CD4-positive, alpha-beta T cell treated with Interleukin-1 beta for 1 hour (primary cell): ENCODE results near the gene EIF3I.
A peak's percentile ranks its signal among the peaks of the same experiment; 100 is the strongest.
"Not testable (repeated sequence)": the region's sequence is repeated elsewhere in the genome, so short reads cannot be mapped to it uniquely, and the experiment has no call there.

ENCODE experiments used
- DNase-seq, 2 donors: peaks; one replicate each; pipeline ENCODE4 v3.0.0-alpha.2; 2020 to 2022

EIF3I gene

DNA sequence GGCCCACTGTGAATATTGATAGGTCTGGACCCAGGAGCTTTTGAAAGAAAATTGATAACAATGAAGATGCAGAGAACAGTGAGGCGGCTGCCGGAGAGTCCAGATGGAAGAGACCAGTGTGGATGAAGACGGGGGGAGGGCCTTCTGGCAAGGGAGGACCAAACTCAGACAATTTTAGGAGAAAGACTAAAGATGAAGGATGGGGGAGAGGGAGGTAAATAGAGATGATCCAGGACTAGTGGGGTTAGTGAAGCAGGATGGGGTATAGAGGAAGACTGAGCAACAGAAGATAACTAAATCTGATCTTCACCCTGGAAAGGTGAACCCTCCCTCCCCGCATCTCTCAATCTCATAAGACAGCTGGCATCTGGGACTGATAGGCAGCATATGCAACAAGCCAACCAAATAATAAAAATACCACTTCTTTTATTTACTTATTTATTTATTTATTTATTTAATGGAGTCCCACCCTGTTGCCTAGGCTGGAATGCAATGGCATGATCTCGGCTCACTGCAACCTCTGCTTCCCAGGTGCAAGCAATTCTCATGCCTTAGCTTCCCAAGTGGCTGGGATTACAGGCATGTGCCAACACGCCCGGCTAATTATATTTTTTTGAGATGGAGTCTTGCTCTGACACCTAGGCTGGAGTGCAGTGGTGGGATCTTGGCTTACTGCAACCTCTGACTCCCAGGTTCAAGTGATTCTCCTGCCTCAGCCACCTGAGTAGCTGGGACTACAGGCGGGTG lies 10.5 kb downstream of the EIF3I start:
- no peak for DNase-seq

DNA sequence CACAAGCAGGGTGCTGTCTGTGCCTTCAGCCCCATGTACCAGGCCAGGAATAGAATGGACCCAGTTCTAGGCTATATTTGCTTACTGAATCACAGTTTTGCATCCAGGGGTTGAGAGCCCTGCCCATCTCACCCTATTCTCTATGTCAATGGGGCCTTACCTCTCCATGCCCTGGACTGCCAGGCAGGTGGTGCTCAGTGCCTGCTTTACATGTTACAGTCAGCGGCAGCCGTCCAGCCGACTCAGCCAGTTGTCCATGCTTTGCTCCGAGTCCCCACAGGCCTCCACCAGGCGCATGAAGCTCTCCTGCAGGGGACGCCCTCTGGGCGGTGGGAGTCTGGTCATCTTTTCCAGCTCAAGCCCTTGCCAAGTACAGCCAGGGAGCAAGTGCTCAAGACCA lies 12.6 kb downstream of the EIF3I start:
- no peak for DNase-seq

DNA sequence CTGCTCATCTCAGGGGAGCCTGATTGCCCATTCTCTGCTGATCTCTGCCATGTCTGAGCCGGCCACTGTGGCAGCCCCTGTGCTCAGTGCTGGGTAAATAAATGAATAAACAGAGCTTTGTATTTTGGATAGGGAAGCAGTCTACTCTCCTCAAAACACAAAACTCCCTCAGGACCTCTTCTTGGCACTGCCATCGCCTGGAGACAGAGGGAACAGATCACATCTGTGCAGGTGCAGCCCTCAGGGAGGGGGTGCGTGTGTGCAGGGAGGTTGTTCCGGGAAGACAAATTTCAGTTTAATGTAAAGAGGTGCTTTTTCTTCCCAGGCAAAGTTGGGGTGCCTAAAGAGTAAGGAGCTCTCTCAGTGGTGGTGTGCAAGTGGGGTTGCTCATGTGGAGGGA lies 17.1 kb downstream of the EIF3I start:
- no peak for DNase-seq

DNA sequence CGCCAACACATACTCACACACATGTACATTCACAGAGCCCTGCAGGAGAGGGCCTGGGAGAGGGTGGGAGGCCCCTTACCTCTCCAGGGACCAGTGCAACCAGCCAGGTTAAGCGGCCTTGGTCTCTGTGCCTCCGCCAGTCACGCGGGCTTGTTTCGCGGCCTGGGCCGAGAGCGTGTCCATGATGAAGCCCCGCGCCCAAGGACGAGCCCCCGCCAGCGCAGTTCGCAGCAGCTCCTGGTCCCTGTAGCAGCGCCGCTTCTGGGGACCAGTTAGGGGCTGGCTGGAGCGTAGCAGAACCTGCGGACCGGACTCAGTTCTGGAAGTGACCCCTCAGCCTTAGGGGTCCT lies 17.6 kb downstream of the EIF3I start:
- no peak for DNase-seq

DNA sequence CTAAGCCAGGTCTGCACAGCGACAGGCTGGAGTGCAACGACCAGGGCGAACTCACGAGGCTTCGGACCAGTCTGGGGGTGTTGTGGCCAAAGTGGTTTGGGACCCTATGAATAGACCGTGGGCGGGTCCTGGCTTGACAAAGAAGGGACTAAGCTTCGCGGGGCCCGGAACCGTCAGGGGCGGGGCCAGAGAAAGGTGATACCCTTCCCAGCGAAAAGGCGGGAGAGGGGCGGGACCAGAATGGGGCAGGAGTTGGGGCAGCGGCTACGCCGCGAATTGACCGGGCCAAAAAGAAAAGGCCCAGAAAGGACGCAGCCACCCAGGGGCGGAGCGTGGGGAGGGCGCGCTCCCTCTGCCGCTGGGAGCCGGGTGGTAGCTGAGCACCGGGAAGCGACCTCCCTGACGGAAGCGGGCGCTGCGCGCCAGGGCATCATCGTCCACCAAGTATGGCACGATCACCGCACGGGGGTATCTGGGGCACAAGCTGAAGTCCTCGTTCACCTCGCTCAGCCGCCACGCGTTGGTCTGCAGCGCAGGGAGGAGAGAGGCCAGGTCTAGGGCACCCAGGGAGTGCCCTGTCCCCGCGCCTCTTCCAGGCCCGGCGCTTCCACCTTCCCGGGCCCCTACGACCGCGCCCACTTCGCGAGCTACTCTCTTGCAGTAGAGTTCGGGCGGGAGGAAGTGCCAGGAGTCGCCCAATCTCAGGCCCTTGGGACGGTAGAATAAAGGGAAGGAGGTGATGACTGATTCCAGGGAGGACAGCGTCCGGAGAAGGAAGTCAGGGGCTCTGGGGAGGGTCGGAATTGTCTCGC lies 18.1 kb downstream of the EIF3I start:
- peak; percentile 61 to 66 for DNase-seq

DNA sequence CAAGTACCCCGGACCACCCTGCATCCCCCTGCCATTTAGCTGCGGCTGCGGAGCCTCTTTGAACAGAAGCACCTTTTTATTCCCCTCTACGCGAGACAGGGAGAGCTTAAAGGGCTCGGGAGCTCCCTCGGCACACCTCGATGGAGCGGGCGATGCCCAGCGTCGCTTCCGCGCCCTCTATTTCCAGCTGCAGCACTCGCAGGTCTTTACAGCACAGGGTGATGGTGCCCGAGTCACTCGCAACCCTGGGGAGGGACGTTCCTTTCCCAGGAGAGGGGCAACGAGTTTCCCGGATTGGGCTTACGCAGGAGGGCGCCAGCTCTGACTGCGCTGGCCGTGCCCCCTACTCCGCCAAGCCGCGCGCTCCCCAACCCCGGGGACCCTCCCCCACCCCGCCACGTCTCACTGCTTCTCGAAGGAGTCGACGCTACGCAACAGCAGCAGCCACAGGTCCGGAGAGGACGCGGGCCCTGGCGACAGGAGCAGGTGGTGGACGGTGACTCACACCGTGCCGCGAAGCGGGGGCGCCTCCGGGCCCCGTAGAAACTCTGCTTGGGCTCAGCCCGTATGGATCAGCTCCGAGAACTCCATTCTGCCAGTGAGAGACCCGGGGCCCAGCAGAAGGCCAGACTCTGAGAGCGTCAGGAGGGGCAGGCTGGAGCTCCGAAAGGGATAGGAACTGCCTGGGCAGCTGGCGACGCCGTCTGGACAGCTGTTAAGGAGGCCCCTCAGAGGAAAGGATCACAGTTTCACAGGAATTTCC lies 19.0 kb downstream of the EIF3I start:
- DNase-seq = peak in 1 of 2 donors; percentile 27

DNA sequence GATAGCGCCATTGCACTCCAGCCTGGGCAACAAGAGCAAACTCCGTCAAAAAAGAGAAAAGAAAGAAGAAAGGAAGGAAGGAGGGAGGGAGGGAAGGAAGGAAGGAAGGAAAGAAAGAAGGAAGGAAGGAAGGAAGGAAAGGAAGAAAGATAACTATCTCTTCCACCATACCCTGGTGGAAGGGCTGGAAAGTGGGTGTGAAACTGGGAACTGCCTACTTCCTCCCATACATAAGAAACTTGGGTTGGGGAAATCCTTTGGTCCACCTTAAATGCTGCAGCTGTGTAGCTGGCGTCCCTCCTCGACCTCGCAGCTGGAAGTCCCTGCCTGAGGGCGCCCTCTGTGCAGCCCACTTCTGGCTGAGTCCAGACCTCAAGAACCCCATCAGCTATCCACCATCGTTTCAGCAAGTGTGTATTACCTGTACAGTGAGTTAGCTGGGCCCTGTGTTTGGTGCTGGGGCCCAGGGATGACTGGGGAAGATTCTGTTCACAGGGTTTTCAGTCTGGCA lies 20.2 kb downstream of the EIF3I start:
- DNase-seq = no peak

DNA sequence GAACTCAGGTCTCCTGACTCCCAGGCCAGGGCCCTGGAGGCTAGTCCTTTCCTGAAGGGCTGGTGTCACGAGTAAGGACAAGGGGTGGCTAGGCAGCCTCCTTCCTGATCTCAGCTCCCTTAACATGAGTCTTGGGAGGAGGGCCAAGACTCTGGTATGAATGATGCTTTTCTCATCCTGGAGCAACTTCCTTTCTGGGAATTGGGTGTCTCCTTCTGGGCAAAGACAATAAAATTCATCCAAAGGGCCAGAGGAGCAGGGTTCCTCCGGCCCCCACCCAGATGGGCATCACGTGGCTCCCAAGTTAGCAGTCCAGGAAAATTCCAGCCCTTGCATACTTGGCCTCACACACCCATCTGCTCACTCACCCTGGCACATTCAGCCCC lies 24.7 kb downstream of the EIF3I start, which contains the start of gene FAM167B:
Gene FAM167B (plus strand): TSS at position 335 of the 386 bp plus-strand sequence. CDS start 200 bp downstream, outside the sequence.
- DNase-seq = no peak

DNA sequence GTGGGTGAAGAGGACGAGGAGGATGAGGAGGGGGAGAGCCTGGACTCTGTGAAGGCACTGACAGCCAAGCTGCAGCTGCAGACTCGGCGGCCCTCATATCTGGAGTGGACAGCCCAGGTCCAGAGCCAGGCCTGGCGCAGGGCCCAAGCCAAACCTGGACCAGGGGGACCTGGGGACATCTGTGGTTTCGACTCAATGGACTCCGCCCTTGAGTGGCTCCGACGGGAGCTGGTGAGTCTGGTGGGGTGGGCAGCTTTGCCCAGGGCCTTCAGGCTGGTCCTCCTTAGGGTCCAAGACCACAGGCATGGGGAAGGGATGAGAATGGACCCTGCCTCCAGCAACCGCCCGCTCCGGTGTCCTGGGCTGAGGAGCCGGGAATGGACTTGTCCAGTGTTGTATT lies 25.2 kb downstream of the EIF3I start:
- no peak for DNase-seq

DNA sequence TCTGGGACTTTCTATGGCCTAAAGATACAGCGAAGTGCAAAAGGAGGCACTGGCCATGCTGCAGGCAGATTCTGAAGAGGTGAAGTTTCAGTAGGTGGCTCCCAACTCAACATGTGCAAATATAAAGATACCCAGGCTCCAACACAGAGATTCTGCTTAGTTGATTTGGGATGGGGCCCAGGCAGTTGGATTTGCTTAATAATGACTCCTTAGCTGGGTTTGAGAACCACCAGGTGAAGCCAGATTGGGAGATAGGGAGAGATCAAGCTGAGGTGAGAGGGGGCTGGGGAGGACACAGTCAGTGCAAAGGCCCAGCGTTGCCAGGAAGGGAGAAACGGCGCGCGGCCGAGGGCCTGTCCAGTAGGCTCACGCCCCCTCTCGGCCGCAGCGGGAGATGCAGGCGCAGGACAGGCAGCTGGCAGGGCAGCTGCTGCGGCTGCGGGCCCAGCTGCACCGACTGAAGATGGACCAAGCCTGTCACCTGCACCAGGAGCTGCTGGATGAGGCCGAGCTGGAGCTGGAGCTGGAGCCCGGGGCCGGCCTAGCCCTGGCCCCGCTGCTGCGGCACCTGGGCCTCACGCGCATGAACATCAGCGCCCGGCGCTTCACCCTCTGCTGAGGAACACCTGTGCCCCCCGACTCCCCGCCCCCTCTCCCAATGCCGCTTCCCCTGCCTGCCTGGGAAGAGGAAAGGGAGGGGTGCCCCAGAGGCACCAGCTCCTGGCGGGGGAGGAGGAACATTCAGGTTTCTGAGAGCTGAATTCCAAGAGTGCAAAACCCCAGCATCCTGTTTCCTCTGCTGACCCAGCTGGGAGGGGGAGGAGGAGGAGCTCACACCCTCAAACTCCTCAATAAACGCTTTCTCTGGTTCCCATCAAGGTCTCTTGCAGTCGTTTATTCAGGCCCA lies 26.0 kb downstream of the EIF3I start:
- DNase-seq = peak; percentile 80 to 82

DNA sequence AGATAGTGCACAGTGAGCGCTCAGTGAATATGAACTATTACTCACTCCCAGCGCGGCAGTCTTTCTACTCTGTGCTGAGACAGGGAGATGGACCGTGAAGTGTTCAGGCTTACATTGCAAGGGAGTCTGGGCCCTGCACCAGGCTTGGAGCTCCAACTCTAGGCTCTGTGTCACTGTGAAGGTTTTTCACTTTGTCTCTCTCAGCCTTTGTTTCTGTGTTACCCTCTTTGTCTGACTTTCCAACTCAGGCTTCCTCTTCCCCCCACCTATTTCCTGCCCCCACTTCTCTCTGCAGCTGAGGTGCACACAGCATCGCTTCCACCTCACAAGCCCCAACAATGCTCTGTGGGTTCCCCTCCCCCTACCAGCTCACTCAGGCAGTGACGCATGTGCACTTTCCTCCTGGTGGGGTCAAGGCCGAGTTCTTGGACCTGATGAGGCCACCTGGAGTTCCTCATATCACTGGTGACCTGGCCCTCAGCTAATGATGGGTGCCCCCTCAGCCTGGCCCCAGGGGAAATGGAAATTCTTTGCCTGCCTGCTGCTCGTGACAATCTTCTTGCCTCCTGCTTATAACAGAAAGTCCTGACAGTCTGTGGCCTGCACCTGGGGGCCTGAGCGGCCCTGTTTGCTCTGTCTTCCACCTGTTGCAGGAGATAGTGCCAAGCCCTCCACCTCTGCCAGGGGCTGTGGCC lies 27.8 kb downstream of the EIF3I start:
- DNase-seq = peak; percentile 87 to 90

DNA sequence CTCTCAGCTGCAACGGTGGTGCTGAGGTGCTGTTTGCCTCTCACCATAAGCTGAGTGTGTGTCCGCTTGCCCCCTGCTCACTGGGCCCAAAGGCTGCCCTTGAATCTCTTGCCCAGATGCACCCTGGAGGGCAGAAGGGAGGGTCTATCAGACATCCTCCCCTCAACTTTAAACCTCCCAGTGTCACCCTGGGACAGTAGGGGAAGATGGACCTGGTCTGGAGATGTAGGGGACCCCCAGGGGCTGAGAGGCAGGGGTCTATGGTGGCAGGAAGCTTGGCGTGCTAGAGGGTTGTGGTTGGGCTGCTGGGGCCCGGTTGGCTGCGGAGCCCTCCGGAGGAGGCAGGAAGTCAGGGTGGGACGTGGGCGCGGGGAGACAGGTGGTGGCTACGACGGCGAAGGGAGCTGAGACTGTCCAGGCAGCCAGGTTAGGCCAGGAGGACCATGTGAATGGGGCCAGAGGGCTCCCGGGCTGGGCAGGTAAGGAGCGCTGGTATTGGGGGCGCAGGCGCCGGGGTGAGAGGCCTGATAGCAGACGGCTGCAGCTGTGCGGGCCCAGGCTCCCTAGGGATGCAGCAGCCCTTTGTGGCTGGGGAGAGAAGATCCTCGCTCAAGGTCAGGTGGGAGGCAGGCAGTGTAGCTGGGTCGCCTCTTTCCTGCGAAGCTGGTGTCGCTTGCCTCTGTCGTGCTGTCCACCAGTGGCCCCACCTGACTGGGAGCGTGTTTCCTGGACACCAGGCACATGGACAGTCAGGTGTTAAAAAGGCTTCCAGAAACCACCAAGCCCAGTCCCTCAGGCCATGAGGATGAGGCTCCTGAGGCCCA lies 28.9 kb downstream of the EIF3I start, which contains the start of gene LCK:
Gene LCK (plus strand): TSS at position 373 of the 824 bp plus-strand sequence. CDS start 23,065 bp downstream, outside the sequence.
- peak; percentile 60 for DNase-seq

DNA sequence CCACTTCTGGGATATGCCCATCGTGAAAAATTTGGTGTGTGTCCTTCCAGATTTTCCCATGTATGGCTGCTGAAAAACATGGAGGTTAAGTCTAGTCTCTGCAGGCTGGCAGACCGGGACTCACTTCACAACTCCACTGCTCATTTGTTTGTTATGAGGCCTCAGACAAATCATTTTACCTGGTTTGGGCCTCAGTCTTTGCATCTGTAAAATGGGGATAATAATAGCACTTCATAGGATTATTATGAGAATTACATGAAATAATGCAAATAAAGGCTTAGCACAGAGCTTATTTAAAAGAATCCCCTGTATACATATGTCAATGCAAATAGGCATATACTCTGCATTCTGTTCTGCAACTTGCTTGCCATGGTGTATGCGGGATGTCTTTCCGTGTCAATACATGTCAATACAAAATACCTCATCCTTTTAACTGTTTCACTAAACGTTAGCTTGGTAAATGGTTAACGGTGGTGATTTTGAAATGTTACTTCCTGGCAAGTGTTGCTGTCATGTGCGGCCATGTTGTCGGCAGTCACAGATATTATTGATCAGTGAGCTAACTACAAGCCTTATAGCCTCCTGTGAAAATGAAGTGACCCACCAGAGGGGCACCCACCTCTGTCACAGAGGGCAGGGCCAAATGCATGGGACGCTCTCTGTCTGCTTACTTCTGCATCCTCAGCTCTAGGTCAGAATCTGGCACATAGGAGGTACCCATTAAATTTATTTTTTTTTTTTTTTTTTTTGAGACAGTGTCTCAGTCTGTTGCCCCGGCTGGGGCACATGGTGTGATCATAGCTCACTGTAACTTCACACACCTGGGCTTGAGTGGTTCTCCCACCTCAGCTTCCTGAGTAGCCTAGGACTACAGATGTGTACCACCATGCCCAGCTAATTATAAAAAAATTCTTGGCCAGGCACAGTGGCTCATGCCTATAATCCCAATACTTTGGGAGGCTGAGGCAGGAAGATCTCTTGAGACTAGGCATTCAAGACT lies 33.2 kb downstream of the EIF3I start:
- peak in 1 of 2 donors; percentile 41 for DNase-seq

DNA sequence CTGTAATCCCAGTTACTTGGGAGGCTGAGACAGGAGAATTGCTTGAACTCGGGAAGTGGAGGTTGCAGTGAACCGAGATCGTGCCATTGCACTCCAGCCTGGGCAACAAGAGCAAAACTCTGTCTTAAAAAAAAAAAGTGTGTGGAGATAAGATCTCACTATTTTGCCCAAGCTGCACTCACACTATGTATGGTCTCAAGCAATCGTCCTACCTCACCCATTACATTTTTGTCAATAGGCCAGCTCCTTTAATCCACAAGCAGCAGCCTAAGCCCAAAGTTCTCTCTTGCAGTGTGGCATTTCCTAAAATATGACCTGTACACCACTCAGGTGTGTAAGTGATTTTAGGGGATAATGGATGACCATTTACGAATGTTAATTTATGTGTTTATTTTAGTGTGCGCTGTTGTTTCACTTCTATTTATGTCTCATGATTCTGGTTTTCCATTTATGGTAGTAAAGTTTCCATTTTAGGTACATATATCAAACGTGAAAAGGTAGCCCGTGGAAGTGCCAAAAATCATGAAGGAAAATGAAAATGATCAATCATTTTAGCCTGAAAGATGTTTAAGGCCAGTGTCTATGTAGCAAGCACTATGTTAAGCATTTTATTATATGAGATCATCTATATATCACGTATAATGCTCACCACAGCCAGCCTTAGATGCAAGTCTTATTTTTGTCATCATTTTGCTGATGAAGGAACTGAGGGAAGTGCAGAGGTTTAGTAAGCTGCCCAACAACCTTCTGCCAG lies 34.4 kb downstream of the EIF3I start:
- DNase-seq = peak in 1 of 2 donors; percentile 33

DNA sequence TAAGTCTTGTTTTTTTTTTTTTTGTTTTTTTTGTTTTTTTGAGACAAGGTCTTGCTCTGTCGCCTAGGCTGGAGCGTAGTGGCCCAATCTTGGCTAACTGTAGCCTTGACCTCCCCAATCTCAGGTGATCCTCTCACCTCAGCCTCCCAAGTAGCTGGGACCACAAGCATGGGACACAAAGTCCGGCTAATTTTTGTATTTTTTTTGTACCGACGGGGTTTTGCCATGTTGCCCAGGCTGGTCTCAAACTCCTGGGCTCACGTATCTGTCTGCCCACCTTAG lies 35.0 kb downstream of the EIF3I start:
- no peak for DNase-seq

DNA sequence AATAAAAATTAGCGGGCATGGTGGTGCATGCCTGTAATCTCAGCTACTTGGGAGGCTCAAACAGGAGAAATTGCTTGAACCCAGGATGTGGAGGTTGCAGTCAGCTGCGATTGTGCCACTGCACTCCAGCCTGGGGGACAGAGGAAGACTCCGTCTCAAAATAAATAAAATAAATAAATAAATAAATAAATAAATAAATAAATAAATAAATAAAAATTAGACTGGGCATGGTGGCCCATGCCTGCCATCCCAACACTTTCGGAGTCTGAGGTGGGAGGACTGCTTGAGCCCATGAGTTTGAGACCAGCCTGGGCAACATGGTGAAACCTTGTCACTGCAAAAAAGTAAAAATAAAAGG lies 41.0 kb downstream of the EIF3I start:
- DNase-seq = not testable (repeated sequence)

DNA sequence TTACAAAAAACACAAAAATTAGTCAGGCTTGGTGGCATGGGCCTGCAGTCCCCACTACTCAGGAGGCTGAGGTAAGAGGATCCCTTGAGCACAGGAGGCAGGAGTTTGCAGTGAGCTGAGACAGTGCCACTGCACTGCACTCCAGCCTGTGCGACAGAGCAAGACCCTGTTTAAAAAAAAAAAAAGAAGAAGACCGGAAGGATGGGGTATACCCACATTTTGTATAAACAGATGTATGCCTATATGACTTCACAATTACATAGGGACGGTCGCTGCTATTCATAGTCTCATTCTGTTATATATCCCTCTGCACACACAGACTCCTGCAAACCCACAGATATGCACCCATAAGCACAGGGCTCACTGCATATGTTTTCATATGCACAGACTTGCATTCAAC lies 41.5 kb downstream of the EIF3I start:
- peak in 1 of 2 donors; percentile 19 for DNase-seq

DNA sequence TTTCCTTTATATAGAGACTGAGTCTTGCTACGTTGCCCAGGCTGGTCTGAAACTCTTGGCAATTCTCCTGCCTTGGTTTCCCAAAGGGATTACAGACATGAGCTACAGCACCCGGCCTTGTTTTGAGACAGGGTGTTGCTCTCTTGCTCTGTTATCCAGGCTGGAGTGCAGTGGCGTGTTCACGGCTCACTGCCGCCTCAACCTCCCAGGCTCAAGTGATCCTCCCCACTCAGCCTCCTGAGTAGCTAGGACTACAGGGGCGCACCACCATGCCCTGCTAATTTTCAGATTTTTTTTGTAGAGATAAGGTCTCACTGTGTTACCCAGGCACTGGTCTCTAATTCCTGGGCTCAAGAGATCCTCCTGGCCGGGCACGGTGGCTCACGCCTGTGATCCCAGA lies 43.6 kb downstream of the EIF3I start:
- DNase-seq = no peak
